Measurements from ENCODE around the gene BICC1.
"Not testable (repeated sequence)": the region's sequence is repeated elsewhere in the genome, so short reads cannot be mapped to it uniquely, and the experiment has no call there.

The BICC1 gene

DNA sequence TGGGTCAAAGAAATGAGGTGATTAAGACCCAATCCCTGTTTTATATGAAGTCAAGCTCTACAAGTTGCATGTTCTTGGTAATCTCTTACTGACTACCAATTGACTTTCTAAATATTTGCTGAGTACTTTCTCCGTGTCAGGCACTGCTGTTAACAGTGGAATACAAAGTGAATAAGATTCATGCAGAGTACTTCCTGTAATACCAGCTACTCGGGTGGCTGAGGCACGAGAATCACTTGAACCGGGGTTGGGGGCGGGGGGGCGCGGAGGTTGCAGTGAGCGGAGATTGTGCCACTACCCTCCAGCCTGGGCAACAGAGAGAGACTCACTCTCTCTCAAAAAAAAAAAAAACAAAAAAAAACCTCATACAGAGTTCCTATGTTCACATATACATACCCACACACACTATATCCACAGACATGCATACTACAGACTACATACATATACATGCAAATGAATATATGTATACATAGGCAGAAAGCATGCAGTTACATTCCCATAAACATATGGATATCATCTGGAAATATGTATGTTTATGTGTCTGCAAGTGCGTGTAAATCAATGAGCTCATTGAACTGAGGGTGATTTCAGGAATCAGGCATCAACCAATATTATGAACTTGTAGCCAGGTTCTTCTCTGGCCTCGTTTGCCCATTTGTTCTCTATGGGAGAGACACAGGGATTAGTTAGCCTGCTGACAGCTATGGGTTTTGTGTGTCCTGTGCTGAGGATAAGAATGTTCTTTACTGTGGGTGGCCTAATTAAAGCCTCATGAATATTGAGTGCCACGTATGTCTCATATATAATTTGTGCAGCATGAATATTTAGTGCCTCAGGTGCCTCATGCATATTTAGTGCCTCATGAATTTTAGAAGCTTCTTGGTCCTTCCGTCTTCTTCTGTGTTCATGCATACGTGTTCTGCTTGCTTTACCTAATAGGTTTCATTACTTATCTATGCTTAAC lies 73.9 kb downstream of the BICC1 start:
- H3K4me3 ChIP-seq (ENCODE audit: low read length) = no peak overlapping the region
- no peak for DNase-seq (ENCODE audit: low read depth, low spot score)

DNA sequence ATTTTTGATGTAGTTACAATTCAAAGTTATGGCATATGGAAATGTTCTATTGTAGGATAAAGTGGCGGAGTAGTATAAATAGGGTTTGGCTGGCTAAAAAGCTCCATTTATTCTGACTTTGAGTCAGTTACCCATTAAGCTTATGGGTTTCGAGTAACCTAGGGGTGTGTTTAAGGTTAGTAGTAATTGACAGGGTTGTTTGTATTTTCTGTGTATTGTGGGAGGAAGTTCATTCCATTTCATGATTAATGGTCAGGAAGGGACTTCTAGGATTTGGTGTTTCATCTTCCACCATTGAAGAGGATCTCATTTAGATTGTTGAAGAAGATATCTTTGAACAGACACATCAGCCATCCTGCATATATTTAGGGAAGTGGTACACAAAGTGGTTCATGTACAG lies 75.0 kb downstream of the BICC1 start:
- H3K4me3 ChIP-seq (ENCODE audit: low read length) = no peak overlapping the region
- DNase-seq (ENCODE audit: low read depth, low spot score) = no peak

DNA sequence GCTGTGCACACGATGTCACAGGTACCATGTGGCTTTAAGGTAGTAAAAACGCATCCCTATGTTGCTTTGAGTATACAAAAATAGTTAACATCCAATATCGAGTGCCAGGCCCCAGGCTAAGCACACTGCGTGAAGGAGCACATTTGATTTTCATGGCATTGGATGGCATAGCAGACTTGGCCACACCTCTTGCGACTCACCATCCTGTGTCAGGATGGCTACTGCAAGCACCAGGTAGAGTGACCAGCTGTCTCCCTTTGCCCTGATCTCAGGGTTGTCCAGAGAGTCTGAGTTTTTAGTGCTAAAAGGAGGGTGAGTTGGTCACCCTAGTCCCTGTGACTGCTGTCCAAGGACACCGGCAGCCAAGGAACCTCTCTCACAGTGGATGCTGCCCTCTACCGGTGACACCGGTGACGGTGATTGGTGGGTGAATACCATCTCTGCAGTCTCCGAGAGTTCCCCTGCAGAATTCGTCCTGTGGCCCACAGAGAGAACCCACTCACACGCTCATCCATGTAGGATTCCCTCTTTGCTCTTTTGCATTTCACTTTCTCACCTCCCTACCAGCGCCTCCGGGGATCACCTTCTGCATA lies 76.1 kb downstream of the BICC1 start:
- no peak overlapping the region for H3K4me3 ChIP-seq (ENCODE audit: low read length)
- no peak for DNase-seq (ENCODE audit: low read depth, low spot score)

DNA sequence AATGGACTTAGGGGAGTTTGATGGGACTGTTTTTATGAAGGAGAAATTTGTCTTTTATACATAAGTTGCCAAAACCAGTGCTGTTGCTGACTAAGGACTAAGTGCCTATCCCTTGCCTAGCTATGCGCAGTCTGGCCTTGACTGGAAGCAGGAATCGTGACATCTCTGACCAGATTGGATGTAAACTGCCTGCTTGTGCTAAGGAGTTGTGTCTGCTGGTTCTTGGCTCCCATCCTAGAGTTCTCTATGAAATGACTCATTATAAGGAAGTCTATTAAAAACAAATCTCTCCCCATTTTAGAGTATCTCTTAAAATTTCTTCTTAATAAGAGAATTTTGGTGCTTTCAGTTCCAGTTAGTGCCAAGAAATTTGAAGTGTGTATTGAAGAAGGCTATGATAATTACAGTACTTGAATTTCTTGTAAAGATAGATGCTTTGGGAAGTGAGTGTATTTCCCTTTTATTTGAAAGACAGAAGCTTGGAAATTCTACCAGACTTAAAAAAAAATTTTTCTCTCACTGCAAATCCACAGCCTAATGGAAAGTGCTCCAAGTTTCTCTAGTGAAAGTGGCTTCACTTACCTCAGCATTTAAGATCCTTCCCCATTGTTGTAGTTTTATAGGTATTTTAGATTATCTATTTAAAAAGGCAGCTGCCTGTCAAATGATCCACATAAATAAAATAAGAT lies 77.6 kb downstream of the BICC1 start:
- no peak overlapping the region for H3K4me3 ChIP-seq (ENCODE audit: low read length)
- DNase-seq (ENCODE audit: low read depth, low spot score) = no peak

DNA sequence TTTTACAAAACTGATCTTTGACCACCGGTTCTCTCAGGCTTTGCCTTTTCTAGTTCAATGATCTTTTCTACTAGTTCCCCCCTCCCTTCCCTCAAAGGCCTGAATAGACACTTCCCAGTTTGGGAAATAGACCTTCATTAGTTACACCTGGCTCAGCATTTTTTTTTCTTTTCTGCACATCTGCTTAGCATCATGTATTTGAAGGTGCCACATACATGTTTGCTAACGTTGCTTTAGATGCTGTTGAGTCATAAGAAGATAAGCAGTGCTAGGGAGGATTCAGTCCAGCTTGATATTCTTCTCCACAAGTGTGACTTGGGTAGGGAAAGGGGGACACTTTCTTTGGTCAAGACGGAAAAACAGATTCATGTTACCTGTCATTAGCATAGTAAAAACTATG lies 78.3 kb downstream of the BICC1 start:
- DNase-seq (ENCODE audit: low read depth, low spot score) = no peak
- no peak overlapping the region for H3K4me3 ChIP-seq (ENCODE audit: low read length)

DNA sequence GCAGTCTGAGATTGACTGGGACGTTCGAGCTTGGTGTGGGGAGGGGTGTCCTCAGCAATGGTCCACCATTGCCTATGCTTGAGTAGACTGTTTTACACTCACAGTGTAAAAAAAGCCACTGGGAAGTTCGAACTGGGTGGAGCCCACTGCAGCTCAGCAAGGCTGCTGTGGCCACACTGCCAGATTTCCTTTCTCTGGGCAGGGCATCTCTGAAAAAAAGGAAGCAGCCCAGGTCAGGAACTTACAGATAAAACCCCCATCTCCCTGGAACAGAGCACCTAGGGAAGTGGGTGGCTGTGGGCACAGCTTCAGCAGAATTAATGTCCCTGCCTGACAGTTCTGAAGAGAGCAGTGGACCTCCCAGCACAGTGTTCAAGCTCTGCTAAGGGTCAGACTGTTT lies 80.3 kb downstream of the BICC1 start:
- DNase-seq (ENCODE audit: low read depth, low spot score) = no peak
- no peak overlapping the region for H3K4me3 ChIP-seq (ENCODE audit: low read length)

DNA sequence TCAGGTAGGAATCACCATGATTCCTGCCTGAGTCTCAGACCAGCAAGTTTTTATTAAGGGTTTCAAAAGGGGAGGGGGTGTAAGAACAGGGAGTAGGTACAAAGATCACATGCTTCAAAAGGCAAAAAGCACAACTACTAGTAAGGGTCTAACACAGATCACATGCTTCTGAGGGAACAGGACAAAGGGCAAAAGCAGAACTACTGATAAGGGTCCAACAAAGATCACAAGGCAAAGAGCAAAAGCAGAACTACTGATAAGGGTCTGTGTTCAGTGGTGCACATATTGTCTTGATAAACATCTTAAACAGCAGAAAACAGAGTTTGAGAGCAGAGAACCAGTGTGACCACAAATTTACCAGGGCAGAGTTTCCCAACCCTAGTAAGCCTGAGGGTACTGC lies 84.5 kb downstream of the BICC1 start:
- not testable (repeated sequence) for H3K4me3 ChIP-seq (ENCODE audit: low read length); DNase-seq (ENCODE audit: low read depth, low spot score)

DNA sequence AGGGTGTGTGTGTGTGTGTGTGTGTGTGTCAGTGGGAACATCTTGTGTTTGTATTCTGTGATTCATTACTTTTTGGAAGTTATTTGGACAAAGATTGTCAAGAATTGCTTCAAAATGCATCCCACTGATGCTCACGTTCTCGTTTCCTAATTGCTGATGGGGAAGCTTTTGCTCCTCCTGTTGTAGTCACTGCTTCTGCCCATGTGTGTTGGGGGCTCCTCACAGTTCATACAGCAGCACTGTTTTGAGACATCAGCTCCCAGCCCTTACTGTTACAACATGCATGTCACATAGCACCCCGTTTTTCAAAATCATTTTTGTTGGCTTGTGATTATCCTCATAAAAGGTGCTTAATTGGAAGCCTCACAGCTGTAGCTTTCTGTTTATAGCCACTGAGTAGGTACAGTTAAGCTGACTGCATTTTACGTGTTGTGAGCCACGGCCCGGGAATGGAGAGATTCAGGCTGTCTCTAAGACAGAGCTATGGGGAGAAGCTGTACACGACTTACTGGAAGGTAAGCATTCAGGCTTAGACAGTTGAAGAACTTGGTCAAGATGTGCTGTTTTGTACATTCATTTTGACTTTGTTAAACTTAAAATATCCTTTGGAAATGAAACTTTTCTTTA lies 87.4 kb downstream of the BICC1 start:
- no peak overlapping the region for H3K4me3 ChIP-seq (ENCODE audit: low read length)
- no peak for DNase-seq (ENCODE audit: low read depth, low spot score)

DNA sequence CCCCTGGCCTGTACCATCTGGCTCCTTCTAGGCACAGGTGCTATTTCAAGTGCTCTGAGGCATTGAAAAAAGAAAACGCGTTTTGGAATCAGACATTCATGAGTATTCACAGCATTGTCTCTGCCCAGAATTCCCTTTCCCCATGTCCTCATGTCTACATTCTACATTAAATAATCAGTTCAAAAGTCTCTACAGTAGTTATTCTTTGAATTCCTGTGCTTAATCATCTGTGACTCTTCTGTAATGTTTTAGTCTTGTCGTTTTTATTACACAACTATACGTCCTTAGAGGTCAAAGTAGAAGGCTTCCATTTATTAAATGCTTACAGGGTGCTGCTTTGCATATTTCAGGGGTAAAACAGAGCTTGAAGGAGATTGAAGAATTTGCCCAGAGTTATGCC lies 95.7 kb downstream of the BICC1 start:
- no peak for DNase-seq (ENCODE audit: low read depth, low spot score)
- H3K4me3 ChIP-seq (ENCODE audit: low read length) = no peak overlapping the region

DNA sequence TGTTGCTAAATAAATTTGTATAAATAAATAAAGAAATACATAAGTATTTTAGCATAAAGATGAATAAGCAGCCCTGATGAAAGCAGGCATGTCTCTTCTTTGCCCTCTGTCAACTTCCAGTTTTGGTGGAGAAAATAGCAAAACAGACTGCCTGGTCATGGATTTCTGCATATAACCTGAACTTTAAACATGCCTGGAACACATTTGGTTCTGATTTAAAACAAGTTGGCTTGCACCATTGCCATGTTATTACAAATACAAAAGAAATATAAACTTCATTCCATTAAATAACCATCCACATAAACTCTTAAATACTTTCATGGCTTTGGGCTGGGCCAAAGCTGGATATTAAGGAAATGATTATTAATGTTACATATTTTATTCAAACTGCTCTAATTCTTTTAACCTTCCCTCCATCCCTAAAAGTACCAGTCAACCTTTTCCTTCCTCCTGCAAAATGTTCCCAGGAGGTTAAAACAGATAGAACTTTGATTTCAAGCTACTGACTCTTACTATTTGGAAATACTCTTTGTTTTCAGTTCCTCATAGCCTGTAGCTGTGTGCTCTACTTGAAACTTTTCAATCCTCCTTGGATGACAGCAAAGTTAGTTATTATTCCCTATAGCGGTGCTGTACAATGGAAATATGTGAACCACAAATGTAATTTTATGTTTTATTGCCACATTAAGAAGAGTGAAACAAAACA lies 96.3 kb downstream of the BICC1 start:
- H3K4me3 ChIP-seq (ENCODE audit: low read length) = no peak overlapping the region
- DNase-seq (ENCODE audit: low read depth, low spot score) = no peak

DNA sequence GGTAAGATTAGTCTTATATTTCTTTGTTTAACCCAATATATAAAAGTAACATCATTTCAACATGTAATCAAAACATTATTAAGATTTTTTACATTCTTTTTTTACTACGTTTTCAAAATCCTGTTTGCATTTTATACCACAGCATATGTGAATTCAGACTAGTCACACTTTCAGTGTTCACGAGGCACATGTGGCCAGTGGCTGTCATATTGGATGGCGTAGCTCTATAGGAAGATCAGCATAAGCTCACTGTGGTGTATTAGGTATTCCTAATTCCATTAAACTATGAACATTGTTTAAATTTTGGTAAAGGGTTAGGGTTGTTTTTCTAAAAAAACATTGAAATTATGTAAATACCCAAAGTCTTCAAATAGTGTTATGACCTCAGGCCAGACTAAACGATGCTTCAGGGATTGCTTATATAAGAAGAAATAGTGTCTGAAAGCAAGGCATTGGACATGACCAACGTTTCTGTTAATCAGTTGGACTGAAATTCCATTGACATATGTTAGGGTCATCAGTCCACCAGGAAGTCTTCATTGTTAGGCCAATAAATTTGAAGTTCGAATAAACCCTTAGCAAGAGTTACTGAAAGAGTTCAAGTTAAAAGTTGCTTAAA lies 97.0 kb downstream of the BICC1 start:
- no peak for DNase-seq (ENCODE audit: low read depth, low spot score)
- H3K4me3 ChIP-seq (ENCODE audit: low read length) = no peak overlapping the region

DNA sequence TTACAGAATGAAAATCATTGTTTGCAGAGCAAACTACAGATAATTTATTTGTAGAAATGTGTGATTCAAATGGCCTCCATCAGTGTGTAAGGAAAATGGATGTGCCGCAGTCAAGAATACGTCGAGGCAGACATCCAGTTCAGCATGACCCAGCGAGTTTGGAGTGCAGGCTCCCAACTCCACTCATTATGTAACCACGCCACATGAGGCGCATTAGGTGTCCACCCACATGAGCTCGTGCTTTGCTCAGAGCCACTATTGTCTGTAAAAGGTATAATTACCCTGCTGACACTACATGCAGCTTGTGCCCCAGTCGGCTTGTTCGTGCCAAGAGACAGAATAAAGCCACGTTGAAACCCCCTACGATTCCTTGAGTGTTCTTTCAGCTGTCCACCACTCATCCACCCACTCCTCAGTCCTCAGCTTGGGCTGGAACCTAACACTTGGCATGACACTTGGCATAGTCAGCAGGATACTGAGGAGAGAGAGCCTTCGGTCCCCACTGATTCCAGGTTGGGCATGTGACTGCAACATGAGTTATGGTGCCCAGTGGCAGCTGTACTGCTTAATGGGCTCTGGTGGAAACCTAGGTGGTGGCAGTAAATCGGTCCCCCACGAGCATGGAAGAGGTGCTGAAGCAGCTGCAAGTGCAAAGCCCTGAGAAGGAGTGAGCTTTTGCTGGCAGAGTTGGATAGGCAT lies 102.7 kb downstream of the BICC1 start:
- no peak for DNase-seq (ENCODE audit: low read depth, low spot score)

DNA sequence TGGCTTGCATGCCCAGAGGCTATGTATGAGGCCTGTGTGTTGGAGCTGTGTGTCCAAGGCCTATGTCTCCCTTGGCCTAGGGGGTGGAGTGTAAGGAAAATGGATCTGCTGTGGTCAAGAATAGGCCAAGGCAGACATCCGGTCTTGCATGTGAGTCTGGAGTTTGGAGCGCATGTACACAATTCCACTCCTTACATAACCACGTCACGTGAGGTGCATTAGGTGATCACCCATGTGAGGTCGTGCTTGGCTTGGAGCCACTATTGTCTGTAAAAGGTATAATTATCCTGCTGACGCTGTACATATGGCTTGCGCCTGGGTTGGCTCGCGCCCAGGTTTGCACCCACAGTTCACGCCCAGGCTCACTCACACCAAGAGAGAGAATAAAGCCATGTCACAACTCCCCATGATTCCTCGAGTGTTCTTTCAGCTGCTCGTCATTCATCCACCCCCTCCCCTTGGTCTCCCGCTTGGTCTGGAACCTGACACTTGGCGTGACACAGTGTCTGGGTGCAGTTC lies 105.5 kb downstream of the BICC1 start:
- DNase-seq (ENCODE audit: low read depth, low spot score) = no peak
- H3K4me3 ChIP-seq (ENCODE audit: low read length) = no peak overlapping the region

More for the DNA sequence above, 102.7 kb downstream of the BICC1 start:
- H3K4me3 ChIP-seq (ENCODE audit: low read length) = no peak overlapping the region

DNA sequence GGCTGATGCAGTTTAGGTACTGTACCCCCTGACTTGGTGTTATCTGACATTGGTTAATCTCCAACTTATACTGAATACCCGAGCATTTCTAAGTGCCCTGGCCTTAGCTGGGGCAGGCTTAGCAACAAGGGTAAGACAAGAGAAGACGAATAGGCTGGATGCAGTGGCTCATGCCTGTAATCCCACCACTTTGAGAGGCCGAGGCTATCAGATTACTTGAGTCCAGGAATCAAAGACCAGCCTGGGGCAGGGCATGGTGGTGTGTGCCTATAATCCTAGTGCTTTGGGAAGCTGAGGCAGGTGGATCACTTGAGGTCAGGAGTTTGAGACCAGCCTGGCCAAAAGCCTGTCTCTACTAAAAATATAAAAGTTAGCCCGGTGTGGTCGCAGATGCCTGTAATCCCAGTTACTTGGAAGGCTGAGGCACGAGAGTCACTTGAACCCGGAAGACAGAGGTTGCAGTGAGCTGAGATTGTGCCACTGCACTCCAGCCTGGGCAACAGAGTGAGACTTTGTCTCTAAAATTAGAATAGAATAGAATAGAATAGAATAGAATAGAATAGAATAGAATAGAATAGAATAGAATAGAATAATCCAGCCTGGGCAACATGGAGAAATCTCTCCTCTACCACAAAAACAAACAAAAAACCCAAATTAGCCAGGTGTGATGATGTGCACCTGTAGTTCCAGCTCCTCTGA lies 108.9 kb downstream of the BICC1 start:
- DNase-seq (ENCODE audit: low read depth, low spot score) = no peak

DNA sequence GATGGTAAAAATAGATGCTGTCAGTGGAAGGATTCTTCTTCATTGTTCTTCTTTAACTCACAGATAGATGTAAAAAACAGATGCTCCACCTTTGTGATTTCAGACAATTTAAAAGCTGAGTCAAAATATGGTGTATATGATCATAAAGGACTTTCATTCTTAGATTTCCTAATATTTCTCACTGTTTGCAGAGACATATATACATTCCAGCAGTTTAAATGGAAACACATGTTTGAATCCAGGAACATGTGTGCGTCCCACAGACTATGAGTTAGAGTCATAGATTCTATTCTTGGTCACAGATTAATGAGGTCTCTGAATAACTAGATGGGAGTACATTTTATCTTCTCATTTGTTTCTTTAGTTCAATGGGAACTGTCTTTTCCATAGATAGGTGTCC lies 109.6 kb downstream of the BICC1 start:
- no peak for DNase-seq (ENCODE audit: low read depth, low spot score)
- no peak overlapping the region for H3K4me3 ChIP-seq (ENCODE audit: low read length)

More for the DNA sequence above, 108.9 kb downstream of the BICC1 start:
- H3K4me3 ChIP-seq (ENCODE audit: low read length) = no peak overlapping the region

DNA sequence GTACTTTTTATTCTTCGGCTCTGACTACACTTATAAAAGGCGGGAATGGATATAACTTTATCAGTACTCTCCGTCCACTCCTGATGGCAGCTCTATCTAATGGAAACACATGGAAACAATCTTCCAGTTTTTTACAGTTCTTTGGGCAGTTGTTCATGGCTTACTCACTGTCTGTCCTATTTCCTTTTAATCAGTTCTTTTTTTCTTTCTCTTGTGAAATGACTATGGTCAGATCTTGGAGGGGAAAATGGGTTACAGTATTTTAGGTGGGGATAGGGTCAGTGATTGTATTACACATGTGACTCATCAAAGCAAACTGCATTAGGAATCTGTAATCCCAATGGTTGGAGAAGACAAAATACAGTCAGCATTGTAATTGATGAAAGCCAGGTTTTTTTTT lies 112.4 kb downstream of the BICC1 start:
- H3K4me3 ChIP-seq (ENCODE audit: low read length) = no peak overlapping the region
- DNase-seq (ENCODE audit: low read depth, low spot score) = no peak

DNA sequence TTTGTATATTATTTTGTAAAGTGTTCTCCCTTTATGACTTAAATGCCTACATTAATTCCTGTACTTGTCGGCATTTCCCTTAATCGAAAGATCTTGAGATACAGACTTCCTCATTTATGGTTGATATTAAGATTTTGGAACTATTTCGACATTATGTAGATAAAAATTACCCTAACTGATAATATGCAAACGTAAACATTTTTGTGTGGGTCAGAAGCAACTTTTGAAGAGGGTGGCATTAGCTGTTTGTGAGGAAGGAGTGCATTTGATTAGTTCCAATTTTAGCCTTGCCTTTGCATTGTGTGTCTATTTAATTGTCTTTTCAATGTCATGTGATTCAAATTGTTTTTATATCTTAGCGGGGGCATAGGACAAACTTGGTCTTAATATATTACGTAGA lies 114.7 kb downstream of the BICC1 start:
- no peak overlapping the region for H3K4me3 ChIP-seq (ENCODE audit: low read length)
- no peak for DNase-seq (ENCODE audit: low read depth, low spot score)

Measured in Jurkat, Clone E6-1 (cell line).